ENCODE data around the gene PARS2. TPM values are rescaled to one million over a fixed set of nuclear protein-coding genes. Genes with fewer than 3 reads are reported as not detected.

Gene PARS2
- total RNA-seq, 2 experiments from 2014 or later: 4.2 TPM

DNA sequence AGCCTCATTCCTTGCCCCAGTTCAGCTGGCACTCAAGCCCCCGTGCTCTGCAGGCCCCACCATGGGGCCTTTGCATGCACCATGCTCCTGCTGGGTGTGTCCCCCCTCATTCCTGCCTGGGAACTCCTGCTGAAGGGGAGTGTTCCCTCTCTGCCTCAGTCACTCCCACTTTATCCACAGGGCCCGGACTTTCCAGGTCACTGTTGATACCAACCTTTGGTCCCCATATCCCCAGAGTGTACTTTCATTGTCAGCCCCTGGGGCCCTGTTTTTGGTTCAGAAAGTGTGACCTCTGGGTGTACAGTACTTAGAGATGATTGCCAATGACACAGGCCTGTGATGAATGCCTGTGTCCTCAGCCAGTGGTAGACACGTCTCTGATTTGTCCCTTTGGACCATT is 33.9 kb upstream of the PARS2 start:
- Mint-ChIP-seq H3K4me3 (no peak overlapping the region), H3K36me3 (ENCODE audit: low read depth) (no peaks in the 10 kb centered on the region), H3K27ac (peak overlapping the region; percentile 31), H3K9me3 (ENCODE audit: insufficient read depth) (no peaks in the 10 kb centered on the region), H3K27me3 (ENCODE audit: low read depth) (no peaks in the 10 kb centered on the region), H3K4me1 (ENCODE audit: low read depth) (peaks cover 40% of the 10 kb centered on the region)
- ATAC-seq: no peak
- ChIA-PET CTCF (interaction anchor here (1.0 kb wide), 1 partner anchor 9 kb away, joined by 3 read pairs; no protein-coding TSS in a partner anchor), POLR2A (interaction anchor here (1.1 kb wide), 1 partner anchor 35 kb away, joined by 3 read pairs; no protein-coding TSS in a partner anchor)
- no peak for DNase-seq

DNA sequence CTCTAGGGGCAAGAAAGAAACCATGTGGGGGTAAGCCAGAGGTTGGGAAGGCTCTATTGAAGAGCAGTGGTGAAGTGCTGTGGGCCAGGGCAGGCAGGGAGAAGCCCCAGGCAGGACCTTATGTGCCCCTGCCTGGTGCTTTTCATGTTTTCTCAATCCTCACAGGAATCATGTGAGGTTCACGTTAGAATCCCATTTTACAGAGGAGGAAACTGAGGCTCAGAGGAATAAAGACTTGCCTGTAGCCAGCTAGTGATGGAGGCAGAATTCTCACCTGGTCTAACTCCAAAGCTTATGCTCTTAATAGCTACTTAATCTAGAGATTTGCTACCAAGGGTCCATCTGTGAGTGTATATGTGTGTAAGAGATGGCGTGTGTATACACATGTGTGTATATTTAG is 32.6 kb upstream of the PARS2 start:
- no peak for DNase-seq
- Mint-ChIP-seq H3K27ac (no peak overlapping the region), H3K27me3 (ENCODE audit: low read depth) (no peaks in the 10 kb centered on the region), H3K4me3 (no peak overlapping the region), H3K4me1 (ENCODE audit: low read depth) (peaks cover 39% of the 10 kb centered on the region), H3K9me3 (ENCODE audit: insufficient read depth) (no peaks in the 10 kb centered on the region), H3K36me3 (ENCODE audit: low read depth) (no peaks in the 10 kb centered on the region)
- CTCF ChIA-PET: interaction anchor here (0.8 kb wide), 1 partner anchor 10 kb away, joined by 4 read pairs; no protein-coding TSS in a partner anchor
- POLR2A ChIA-PET: interaction anchor here (1.0 kb wide), 1 partner anchor 46 kb away, joined by 3 read pairs; no protein-coding TSS in a partner anchor
- ATAC-seq: no peak

DNA sequence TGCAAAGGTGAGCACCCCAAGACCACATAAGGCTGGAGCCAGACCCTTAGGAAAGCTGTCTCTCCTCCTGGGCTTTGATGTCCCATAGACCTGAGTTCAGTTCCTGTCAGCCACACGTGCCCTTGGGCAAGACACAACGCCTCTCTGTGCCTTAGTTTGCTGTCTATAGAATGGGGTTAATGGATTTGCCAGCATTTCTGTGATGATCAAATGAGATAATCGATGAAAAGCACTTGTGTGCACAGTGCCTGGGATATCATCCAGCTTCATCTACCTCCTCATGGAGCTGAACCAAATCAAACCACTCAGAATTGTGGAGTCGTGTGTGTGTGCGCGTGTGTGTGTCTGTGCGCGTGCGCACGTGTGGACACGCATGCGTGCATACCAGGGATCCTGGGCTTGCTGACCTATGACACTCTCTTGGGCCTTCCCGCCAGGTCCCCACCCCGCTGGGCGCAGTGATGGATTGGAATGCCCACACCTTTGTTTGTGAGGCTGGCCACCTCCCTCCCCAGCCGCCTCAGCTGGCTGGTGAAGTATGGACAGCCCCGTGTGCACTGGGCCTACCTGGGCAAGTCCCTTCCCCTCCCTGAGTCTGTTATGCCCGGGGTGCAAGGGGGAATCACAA is 31.6 kb upstream of the PARS2 start:
- Mint-ChIP-seq H3K4me1 (ENCODE audit: low read depth) (peaks cover 32% of the 10 kb centered on the region), H3K27ac (no peak overlapping the region), H3K9me3 (ENCODE audit: insufficient read depth) (no peaks in the 10 kb centered on the region), H3K27me3 (ENCODE audit: low read depth) (no peaks in the 10 kb centered on the region), H3K36me3 (ENCODE audit: low read depth) (no peaks in the 10 kb centered on the region), H3K4me3 (no peak overlapping the region)
- CTCF ChIA-PET: interaction anchor here (0.8 to 1.7 kb wide), 3 partner anchors 11 to 124 kb away, joined by 4 read pairs; no protein-coding TSS in a partner anchor
- ATAC-seq (no peak), DNase-seq (no peak)
- POLR2A ChIA-PET: no interaction called here

DNA sequence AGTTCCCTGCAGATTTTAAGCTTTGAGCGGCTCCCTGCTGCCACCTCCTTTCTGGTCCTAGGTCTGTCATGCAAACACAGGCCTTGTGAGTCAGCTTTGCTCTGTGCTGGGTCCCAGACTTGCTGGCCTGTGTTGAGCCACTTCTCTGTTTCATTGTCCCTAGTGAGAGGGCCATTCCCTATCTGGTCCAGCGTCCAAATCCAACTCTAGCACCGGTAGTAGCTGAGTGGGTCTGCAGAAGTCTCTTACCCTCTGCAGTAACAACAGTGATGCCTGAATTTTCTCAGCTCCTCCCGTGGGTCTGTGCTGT is 31.0 kb upstream of the PARS2 start:
- H3K27me3 Mint-ChIP-seq (ENCODE audit: low read depth): no peaks in the 10 kb centered on the region
- CTCF ChIA-PET: interaction anchor here (1.2 to 1.7 kb wide), 2 partner anchors 15 to 123 kb away, joined by 4 read pairs; no protein-coding TSS in a partner anchor
- peak overlapping the region; percentile 9 for H3K27ac Mint-ChIP-seq

DNA sequence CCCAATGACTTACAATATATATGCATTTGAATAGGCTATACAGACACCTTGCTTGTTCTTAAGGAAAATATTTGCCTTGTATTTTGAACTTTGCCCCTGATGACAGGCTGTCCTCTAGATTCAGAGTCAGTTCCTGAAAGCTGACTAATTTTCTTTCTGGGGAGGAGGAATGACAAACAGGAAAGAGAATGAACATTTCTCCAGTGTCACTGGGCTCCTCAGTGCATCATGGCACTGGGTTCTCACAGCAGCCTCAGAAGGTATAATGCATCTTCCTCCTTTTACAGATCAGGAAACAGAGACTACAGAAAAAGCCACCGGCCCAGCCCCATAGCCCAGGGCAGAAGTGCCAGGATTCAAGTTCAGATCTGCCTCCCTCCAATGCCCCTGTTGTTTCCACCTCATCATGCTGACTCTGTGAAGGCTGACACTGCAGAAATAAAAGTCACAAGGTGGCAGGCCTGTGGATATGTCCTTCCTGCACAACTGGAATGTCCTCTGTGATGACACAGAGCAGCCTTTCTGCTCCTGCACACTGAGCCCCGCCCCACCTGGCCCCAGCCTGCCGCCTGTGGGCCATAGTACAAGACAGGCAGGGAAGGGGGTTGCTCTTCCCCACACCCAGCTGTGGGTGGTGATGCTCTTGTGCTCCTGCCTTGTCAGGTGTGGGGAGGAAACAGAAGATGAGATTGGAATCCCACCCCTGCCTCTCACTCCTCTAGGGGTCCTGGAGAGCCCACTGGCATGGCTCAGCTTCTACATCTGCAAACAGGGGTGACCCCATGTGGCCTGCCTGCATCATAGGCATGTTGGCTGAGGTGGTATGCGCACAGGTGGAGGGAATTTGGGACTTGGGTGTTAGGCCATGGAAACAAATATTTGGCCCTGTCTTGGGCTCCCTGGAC is 30.4 kb upstream of the PARS2 start:
- H3K9me3 Mint-ChIP-seq (ENCODE audit: insufficient read depth): no peaks in the 10 kb centered on the region
- POLR2A ChIA-PET: no interaction called here
- H3K4me3 Mint-ChIP-seq: no peak overlapping the region
- peaks cover 26% of the 10 kb centered on the region for H3K4me1 Mint-ChIP-seq (ENCODE audit: low read depth)
- no peaks in the 10 kb centered on the region for H3K36me3 Mint-ChIP-seq (ENCODE audit: low read depth)
- no peak overlapping the region for H3K27ac Mint-ChIP-seq
- CTCF ChIA-PET: interaction anchor here (1.2 to 1.7 kb wide), 2 partner anchors 15 to 122 kb away, joined by 4 read pairs; no protein-coding TSS in a partner anchor
- DNase-seq (no peak), ATAC-seq (no peak)
- H3K27me3 Mint-ChIP-seq (ENCODE audit: low read depth): no peaks in the 10 kb centered on the region

More for the DNA sequence above, 31.0 kb upstream of the PARS2 start:
- DNase-seq: no peak
- no peak for ATAC-seq
- Mint-ChIP-seq H3K9me3 (ENCODE audit: insufficient read depth) (no peaks in the 10 kb centered on the region), H3K4me3 (no peak overlapping the region), H3K36me3 (ENCODE audit: low read depth) (no peaks in the 10 kb centered on the region), H3K4me1 (ENCODE audit: low read depth) (peaks cover 32% of the 10 kb centered on the region)
- POLR2A ChIA-PET: no interaction called here

DNA sequence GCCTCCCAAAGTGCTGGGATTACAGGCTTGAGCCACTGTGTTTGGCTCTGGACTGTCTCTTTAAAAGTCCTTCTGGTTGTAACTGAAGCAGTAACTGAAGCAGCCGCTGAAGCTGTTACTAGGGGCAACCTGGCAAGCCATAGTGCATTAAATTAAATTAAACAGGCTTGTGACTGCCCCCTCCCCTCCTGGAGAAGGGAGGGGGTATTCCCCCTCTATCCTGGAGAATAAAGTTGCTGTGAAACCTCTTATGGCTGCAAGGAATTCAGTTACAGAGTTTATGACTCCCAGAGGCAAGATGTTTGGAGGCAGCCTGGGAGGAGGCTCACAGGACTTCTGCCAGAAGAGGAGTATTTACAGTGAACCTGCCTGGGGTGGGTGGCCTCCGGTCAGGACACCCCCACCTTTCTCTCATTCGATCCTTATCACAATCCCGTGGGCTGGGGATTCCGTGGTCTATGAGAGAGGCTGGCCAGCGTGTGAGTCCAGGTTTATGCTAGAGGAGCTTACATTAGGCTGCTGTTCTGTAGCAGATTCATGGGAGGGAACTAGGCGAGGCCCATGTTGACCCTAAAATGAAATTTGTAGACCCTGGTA is 28.5 kb upstream of the PARS2 start:
- ChIA-PET CTCF (interaction anchor here (0.6 to 3.0 kb wide), 10 partner anchors 8 to 128 kb away, joined by 3 to 28 read pairs (median 3); partner anchors contain the start of genes TTC22 and TTC4), POLR2A (no interaction called here)
- Mint-ChIP-seq H3K27me3 (ENCODE audit: low read depth) (no peaks in the 10 kb centered on the region), H3K27ac (no peak overlapping the region), H3K9me3 (ENCODE audit: insufficient read depth) (no peaks in the 10 kb centered on the region), H3K4me3 (no peak overlapping the region), H3K36me3 (ENCODE audit: low read depth) (no peaks in the 10 kb centered on the region), H3K4me1 (ENCODE audit: low read depth) (peaks cover 14% of the 10 kb centered on the region)
- DNase-seq: no peak
- ATAC-seq: no peak

DNA sequence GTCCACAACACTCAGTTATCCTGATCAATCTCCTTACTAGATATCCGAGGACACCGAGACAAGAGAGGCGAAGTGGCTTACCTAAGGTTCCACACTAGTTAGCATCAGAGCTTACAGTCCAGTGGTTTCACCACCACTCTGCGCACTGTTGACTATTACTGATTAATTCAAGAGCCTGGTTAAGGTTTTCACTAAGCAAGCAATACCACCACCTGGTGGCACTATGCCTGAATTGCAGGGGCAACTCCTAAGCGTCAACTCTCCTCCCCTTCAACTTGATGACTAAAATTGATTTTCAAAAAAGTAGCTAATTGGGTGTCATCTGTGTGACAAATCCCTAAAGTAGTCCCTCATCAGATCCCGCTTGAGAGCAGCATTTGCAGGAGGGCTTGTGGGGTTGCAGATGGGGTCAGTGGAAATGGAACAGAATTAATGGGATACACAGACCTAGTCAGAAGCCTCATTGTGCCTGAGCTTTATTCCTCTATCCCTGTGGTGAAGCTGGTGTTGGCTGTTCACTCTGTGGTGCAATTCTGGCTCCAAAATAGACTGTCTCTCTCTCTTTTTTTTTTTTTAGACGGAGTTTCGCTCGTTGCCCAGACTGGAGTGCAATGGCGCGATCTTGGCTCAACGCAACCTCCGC is 27.7 kb upstream of the PARS2 start:
- H3K4me3 Mint-ChIP-seq: no peak overlapping the region
- H3K27ac Mint-ChIP-seq: no peak overlapping the region
- peaks cover 14% of the 10 kb centered on the region for H3K4me1 Mint-ChIP-seq (ENCODE audit: low read depth)
- ATAC-seq (no peak), DNase-seq (peak; percentile 64)
- no peaks in the 10 kb centered on the region for H3K27me3 Mint-ChIP-seq (ENCODE audit: low read depth)
- ChIA-PET POLR2A (no interaction called here), CTCF (interaction anchor here (0.6 to 3.0 kb wide), 9 partner anchors 9 to 127 kb away, joined by 3 to 28 read pairs (median 3); partner anchors contain the start of genes TTC22 and TTC4)
- H3K9me3 Mint-ChIP-seq (ENCODE audit: insufficient read depth): no peaks in the 10 kb centered on the region
- H3K36me3 Mint-ChIP-seq (ENCODE audit: low read depth): no peaks in the 10 kb centered on the region

DNA sequence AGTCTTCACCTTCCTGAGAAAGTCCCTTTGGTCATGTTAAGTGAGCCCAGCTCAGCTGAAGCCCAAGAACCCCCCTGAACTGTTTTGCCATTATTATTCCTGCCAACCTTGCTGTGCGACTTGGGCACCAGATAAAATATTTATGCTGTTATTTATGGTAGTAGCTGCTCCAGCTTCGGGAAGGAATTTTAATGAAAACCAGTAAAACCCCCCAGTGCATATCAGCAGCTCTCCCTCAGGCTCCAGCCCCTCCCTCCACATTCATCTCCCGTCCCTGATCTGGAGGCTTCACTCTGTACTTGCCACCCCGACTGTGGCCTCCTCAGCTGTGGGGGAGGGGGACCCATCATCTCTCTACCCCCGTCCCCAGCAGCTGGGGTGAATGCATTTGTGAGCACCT is 24.1 kb upstream of the PARS2 start:
- CTCF ChIA-PET: no interaction called here
- H3K36me3 Mint-ChIP-seq (ENCODE audit: low read depth): no peaks in the 10 kb centered on the region

DNA sequence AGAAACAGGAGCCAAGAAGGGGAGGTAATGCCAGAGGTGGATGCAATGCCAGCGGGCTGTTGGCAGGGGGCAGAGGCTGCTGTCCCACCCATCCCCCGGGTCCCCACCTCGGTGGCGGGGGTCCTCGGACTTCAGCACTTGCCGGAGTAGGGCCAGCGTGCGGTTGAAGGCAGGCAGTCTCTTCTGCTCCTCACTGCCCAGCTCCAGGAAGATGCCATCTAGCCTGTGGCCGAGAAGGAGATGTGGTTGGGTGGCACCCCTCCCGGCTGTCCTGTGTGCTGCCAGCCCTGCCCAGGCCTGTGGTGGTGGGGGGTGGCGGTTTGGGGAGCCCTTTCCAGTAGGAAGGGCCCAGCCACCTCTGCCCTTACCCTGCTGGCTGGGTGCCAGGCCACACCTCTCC is 23.3 kb upstream of the PARS2 start:
- Mint-ChIP-seq H3K9me3 (ENCODE audit: insufficient read depth) (no peaks in the 10 kb centered on the region), H3K27ac (no peak overlapping the region), H3K27me3 (ENCODE audit: low read depth) (no peaks in the 10 kb centered on the region), H3K4me1 (ENCODE audit: low read depth) (peaks cover 5% of the 10 kb centered on the region), H3K36me3 (ENCODE audit: low read depth) (no peaks in the 10 kb centered on the region), H3K4me3 (no peak overlapping the region)
- CTCF ChIA-PET: no interaction called here
- ATAC-seq (no peak), DNase-seq (no peak)
- POLR2A ChIA-PET: no interaction called here

More for the DNA sequence above, 24.1 kb upstream of the PARS2 start:
- POLR2A ChIA-PET: no interaction called here
- Mint-ChIP-seq H3K4me3 (no peak overlapping the region), H3K4me1 (ENCODE audit: low read depth) (peaks cover 5% of the 10 kb centered on the region), H3K9me3 (ENCODE audit: insufficient read depth) (no peaks in the 10 kb centered on the region), H3K27ac (no peak overlapping the region), H3K27me3 (ENCODE audit: low read depth) (no peaks in the 10 kb centered on the region)
- ATAC-seq (no peak), DNase-seq (no peak)

DNA sequence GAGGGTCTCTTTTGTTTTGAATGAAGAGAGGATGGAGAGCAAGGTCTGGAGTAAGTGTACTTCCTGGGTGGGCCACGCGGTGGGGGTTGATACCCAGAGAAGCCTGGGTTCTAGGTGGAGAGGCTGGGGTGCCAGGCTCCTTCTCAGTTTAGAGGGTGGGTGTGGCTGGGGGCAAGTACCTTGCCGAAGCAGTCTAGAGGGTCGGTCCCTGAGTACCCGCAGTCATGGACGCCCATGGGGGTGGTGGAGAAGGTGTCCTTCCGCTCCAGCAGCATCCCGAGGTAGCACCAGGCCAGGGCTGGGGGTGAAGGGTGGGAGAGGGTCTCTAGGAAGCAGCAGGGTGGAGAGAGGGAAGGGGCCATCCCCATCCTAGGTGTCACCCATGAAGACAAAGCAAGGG is 22.5 kb upstream of the PARS2 start:
- Mint-ChIP-seq H3K4me3 (no peak overlapping the region), H3K9me3 (ENCODE audit: insufficient read depth) (no peaks in the 10 kb centered on the region), H3K4me1 (ENCODE audit: low read depth) (peaks cover 5% of the 10 kb centered on the region), H3K27me3 (ENCODE audit: low read depth) (no peaks in the 10 kb centered on the region), H3K27ac (peak overlapping the region; percentile 48), H3K36me3 (ENCODE audit: low read depth) (no peaks in the 10 kb centered on the region)
- ChIA-PET CTCF (no interaction called here), POLR2A (no interaction called here)
- DNase-seq: no peak
- no peak for ATAC-seq

DNA sequence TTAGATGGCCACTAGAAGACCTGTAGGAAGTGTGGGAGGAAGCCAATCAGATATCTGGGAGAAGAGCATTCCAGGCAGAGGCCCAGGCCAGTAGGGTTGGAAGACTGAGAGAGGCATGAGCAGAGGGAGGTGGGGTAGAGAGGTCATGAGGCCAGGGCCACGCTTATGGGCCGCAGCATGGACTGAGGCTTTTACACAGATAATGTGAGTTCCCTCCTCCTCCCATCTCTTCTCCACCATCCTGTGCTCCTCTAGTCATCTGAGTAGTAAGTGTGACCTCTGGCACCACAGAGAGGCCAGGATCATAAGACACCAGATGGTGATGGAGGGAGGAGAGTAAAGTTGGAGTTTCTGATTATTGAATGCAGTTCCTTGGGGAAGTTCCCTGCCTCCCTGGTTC is 19.7 kb upstream of the PARS2 start:
- POLR2A ChIA-PET: no interaction called here
- Mint-ChIP-seq H3K4me1 (ENCODE audit: low read depth) (peaks cover 7% of the 10 kb centered on the region), H3K36me3 (ENCODE audit: low read depth) (no peaks in the 10 kb centered on the region), H3K27me3 (ENCODE audit: low read depth) (no peaks in the 10 kb centered on the region), H3K4me3 (no peak overlapping the region), H3K27ac (no peak overlapping the region), H3K9me3 (ENCODE audit: insufficient read depth) (no peaks in the 10 kb centered on the region)
- no peak for ATAC-seq
- CTCF ChIA-PET: interaction anchor here (0.8 to 1.3 kb wide), 2 partner anchors 8 to 112 kb away, joined by 3 to 4 read pairs; no protein-coding TSS in a partner anchor
- no peak for DNase-seq

Data from activated CD8-positive, alpha-beta T cell treated with anti-CD3 and anti-CD28 coated beads, Interleukin-2, amount 10 ng/mL, durations not matched to agents 7 days and 5 days (primary cell).